Fibroblast of lung (primary cell): Measurements from ENCODE around the gene SFSWAP. TPM values are rescaled to one million over a fixed set of nuclear protein-coding genes. Genes with fewer than 3 reads are reported as not detected.

Source experiments
- DNase-seq, 2 donors: peaks; one replicate each; pipeline versions ENCODE4 v3.0.0 to v3.0.0-alpha.2; 2010; ENCODE audit warnings: low read depth in 2 of 2
- H2AFZ ChIP-seq: 2 replicates; pipeline ENCODE4 v1.5.1; 2012; ENCODE audit warnings: low read length, control low read depth, inconsistent platforms
- H3K27ac ChIP-seq: 2 replicates; pipeline ENCODE4 v1.5.1; 2011; ENCODE audit warnings: low read length, control low read depth; ENCODE audit not compliant: insufficient read depth
- H3K27me3 ChIP-seq: 2 replicates; pipeline ENCODE4 v1.5.1; 2011; ENCODE audit warnings: mild to moderate bottlenecking, low read length; ENCODE audit not compliant: control insufficient read depth, insufficient read depth
- H3K36me3 ChIP-seq: 2 replicates; pipeline ENCODE4 v1.5.1; 2011; ENCODE audit warnings: low read length; ENCODE audit not compliant: control insufficient read depth, insufficient read depth
- H3K4me1 ChIP-seq: 2 replicates; pipeline ENCODE4 v1.5.1; 2011; ENCODE audit warnings: low read length; ENCODE audit not compliant: control insufficient read depth, insufficient read depth; ENCODE audit errors: extremely low read depth
- H3K4me2 ChIP-seq: 2 replicates; pipeline ENCODE4 v1.5.1; 2011; ENCODE audit warnings: low read length, control low read depth; ENCODE audit not compliant: insufficient read depth; ENCODE audit errors: extremely low read depth
- H3K4me3 ChIP-seq, 4 experiments: fragments of 200-600 bp in 1 of 4; sonication (generic) in 1 of 4; replicated peaks in 1 of 4; 2 replicates each; pipeline ENCODE4 v1.5.1; 2011 to 2016; ENCODE audit warnings: low read length in 4 of 4, low read depth in 3 of 4, mild to moderate bottlenecking in 3 of 4, control low read depth in 2 of 4, inconsistent platforms in 1 of 4, mixed read lengths in 1 of 4; ENCODE audit not compliant: insufficient read depth in 1 of 4; ENCODE audit errors: control extremely low read depth in 1 of 4
- H3K79me2 ChIP-seq: 2 replicates; pipeline ENCODE4 v1.5.1; 2012; ENCODE audit warnings: mild to moderate bottlenecking, low read length, inconsistent platforms; ENCODE audit not compliant: control insufficient read depth, insufficient read depth
- H3K9ac ChIP-seq: 2 replicates; pipeline ENCODE4 v1.5.1; 2011; ENCODE audit warnings: mild to moderate bottlenecking, low read length, control low read depth; ENCODE audit not compliant: insufficient read depth
- H3K9me3 ChIP-seq: 2 replicates; pipeline ENCODE4 v1.5.1; 2012; ENCODE audit warnings: low read depth, low read length; ENCODE audit not compliant: control insufficient read depth, insufficient read depth
- H4K20me1 ChIP-seq: 2 replicates; pipeline ENCODE4 v1.5.1; 2011; ENCODE audit warnings: low read length; ENCODE audit not compliant: control insufficient read depth, insufficient read depth; ENCODE audit errors: extremely low read depth
- EZH2 ChIP-seq: IDR thresholded peaks from 2 replicates; pipeline ENCODE4 v1.5.1; 2012; ENCODE audit warnings: low read length, control low read depth, mild to moderate bottlenecking; ENCODE audit errors: missing control alignments
- polyA plus RNA-seq, 2 donors: library from polyadenylated mRNA; depleted of rRNA in 1 of 2; stranded (reverse) in 1 of 2; unstranded in 1 of 2; fragments of >200 nt; gene quantifications; 2 replicates each; pipeline ENCODE4 v1.2.1, GENCODE V29; 2011 to 2012; ENCODE audit warnings: missing spikeins in 1 of 2
- total RNA-seq: library from RNA; depleted of rRNA; stranded (reverse); fragments of >200 nt; gene quantifications from 2 replicates; pipeline ENCODE4 v1.2.1, GENCODE V29; 2014
- TF ChIP-seq, protein P1 (sequence below), 2 donors: IDR thresholded peaks in 1 of 2; conservative IDR thresholded peaks in 1 of 2; 1 replicate in 1 of 2; 2 replicates in 1 of 2; pipeline ENCODE4 v1.5.1; 2011 to 2012; ENCODE audit warnings: low read length in 2 of 2, control low read depth in 1 of 2, inconsistent platforms in 1 of 2, low read depth in 1 of 2, mild to moderate bottlenecking in 1 of 2

SFSWAP gene
- total and polyA plus RNA-seq, 2 donors (not counting 1 experiment from before 2014, with no cell fraction given) = 9.9 to 23.3 TPM

DNA sequence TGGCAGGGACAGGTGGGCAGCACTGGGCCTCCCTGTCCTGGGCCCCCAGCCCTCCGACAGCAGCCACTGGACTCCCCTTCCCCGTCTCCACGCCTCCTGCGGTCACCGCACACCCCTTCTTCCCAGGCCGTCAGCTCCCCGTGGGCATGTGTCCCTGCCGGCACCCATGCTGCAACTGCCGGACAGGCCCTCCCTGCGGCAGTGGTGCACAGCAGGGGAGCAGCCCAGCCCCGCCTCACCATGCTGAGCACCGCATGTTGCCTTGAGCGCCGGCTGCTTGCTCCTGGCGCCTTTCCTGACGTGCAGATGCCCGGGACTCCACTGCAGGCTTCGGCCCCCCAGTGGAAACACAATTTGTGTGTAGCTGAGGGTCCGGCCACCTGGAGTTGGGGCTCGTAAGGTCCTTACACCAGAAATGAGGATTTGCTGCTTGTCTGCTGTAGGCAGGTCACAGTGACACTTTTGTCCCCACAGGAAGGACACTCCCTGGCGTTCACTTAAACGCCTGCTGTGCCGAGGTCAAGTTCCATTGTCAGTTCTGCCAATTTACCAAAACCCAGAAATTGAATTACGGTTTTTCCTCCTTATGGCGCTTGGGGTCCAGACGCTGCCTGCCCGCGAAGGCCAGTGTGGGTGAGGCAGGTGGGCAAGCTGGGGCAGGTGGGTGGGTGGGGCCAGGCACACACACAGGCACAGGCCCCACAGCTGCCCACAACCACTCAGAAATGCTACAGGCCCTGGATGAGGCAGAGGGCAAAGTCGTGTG is 89.1 kb downstream of the SFSWAP start:
- no peak for TF ChIP-seq EZH2
- TF ChIP-seq, protein P1, sequence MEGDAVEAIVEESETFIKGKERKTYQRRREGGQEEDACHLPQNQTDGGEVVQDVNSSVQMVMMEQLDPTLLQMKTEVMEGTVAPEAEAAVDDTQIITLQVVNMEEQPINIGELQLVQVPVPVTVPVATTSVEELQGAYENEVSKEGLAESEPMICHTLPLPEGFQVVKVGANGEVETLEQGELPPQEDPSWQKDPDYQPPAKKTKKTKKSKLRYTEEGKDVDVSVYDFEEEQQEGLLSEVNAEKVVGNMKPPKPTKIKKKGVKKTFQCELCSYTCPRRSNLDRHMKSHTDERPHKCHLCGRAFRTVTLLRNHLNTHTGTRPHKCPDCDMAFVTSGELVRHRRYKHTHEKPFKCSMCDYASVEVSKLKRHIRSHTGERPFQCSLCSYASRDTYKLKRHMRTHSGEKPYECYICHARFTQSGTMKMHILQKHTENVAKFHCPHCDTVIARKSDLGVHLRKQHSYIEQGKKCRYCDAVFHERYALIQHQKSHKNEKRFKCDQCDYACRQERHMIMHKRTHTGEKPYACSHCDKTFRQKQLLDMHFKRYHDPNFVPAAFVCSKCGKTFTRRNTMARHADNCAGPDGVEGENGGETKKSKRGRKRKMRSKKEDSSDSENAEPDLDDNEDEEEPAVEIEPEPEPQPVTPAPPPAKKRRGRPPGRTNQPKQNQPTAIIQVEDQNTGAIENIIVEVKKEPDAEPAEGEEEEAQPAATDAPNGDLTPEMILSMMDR (conservative IDR thresholded peaks at IDR 0.05 in 1 of 2, IDR thresholded peaks at IDR 0.05 in 1 of 2; ENCODE audit: low read depth in 1 of 2, low read length in 2 of 2) = no peak

GRCh38 chr12:131800594-131801135 is 89.8 kb downstream of the SFSWAP start:
- H4K20me1 ChIP-seq = no peaks in the 10 kb centered on the region
- no peak for DNase-seq
- H3K9me3 ChIP-seq = no peaks in the 10 kb centered on the region

More for the DNA sequence above, 89.1 kb downstream of the SFSWAP start:
- Histone ChIP-seq H3K27me3 (no peaks in the 10 kb centered on the region), H3K4me3 (no peak overlapping the region), H3K9ac (no peak overlapping the region), H3K9me3 (no peaks in the 10 kb centered on the region), H3K27ac (no peak overlapping the region), H3K79me2 (no peaks in the 10 kb centered on the region), H2AFZ (no peak overlapping the region), H4K20me1 (no peaks in the 10 kb centered on the region), H3K36me3 (peaks cover 18% of the 10 kb centered on the region), H3K4me2 (no peak overlapping the region), H3K4me1 (no peaks in the 10 kb centered on the region)
- no peak for DNase-seq

DNA sequence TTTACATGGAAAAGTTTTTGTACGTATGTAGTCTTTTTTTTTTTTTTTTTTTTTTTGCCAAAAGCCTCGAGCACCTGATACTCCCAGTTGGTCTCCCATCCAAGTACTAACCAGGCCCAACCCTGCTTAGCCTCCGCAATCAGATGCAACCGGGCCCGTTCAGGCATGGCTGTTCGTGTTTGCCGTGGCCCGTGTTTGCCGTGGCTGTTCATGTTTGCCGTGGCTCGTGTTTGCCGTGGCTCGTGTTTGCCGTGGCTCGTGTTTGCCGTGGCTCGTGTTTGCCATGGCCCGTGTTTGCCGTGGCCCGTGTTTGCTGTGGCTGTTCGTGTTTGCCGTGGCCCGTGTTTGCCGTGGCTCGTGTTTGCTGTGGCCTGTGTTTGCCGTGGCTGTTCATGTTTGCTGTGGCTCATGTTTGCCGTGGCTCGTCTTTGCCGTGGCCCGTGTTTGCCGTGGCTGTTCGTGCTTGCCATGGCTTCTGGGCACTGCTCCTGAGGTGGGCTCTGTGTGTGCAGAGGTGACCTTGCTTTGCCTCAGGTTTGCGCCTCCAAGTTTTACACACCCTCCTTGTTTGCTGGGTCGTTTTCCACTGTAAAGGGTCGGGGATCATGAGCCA is 90.5 kb downstream of the SFSWAP start:
- Histone ChIP-seq H4K20me1 (no peaks in the 10 kb centered on the region), H3K9ac (no peak overlapping the region), H3K4me3 (no peak overlapping the region), H3K4me2 (no peak overlapping the region), H3K9me3 (no peaks in the 10 kb centered on the region), H3K79me2 (no peaks in the 10 kb centered on the region), H2AFZ (no peak overlapping the region), H3K36me3 (peaks cover 15% of the 10 kb centered on the region), H3K4me1 (no peaks in the 10 kb centered on the region), H3K27ac (no peak overlapping the region), H3K27me3 (no peaks in the 10 kb centered on the region)
- no peak for DNase-seq
- TF ChIP-seq EZH2 = no peak
- TF ChIP-seq, protein P1 (conservative IDR thresholded peaks at IDR 0.05 in 1 of 2, IDR thresholded peaks at IDR 0.05 in 1 of 2; ENCODE audit: low read depth in 1 of 2, low read length in 2 of 2) = no peak

More at GRCh38 chr12:131800594-131801135, 89.8 kb downstream of the SFSWAP start:
- Histone ChIP-seq H3K27me3 (no peaks in the 10 kb centered on the region), H3K4me2 (no peak overlapping the region), H3K9ac (no peak overlapping the region), H3K4me3 (no peak overlapping the region), H3K79me2 (no peaks in the 10 kb centered on the region), H3K4me1 (no peaks in the 10 kb centered on the region), H3K27ac (no peak overlapping the region), H3K36me3 (peaks cover 15% of the 10 kb centered on the region), H2AFZ (no peak overlapping the region)
- TF ChIP-seq, protein P1 (conservative IDR thresholded peaks at IDR 0.05 in 1 of 2, IDR thresholded peaks at IDR 0.05 in 1 of 2; ENCODE audit: low read depth in 1 of 2, low read length in 2 of 2) = no peak
- no peak for TF ChIP-seq EZH2
